HCT116 (cell line): ENCODE data around the gene FKBP5.

Experiments used
- ELF1 ChIP-seq: IDR thresholded peaks from 2 replicates; pipeline ENCODE4 v1.6.1; 2012; ENCODE audit warnings: low read depth, borderline replicate concordance
- TF ChIP-seq, protein P1 (sequence below), 3 experiments: fragments of 200-600 bp in 1 of 3; sonication (generic) in 1 of 3; IDR thresholded peaks in 2 of 3; conservative IDR thresholded peaks in 1 of 3; 2 replicates each; pipeline ENCODE4 v1.5.1; 2012 to 2017; ENCODE audit warnings: low read depth in 2 of 3, low read length in 2 of 3, antibody characterized with exemption in 1 of 3, borderline replicate concordance in 1 of 3, control low read depth in 1 of 3, mild to moderate bottlenecking in 1 of 3, mixed read lengths in 1 of 3, mixed run types in 1 of 3, moderate library complexity in 1 of 3; ENCODE audit not compliant: insufficient read depth in 1 of 3

DNA sequence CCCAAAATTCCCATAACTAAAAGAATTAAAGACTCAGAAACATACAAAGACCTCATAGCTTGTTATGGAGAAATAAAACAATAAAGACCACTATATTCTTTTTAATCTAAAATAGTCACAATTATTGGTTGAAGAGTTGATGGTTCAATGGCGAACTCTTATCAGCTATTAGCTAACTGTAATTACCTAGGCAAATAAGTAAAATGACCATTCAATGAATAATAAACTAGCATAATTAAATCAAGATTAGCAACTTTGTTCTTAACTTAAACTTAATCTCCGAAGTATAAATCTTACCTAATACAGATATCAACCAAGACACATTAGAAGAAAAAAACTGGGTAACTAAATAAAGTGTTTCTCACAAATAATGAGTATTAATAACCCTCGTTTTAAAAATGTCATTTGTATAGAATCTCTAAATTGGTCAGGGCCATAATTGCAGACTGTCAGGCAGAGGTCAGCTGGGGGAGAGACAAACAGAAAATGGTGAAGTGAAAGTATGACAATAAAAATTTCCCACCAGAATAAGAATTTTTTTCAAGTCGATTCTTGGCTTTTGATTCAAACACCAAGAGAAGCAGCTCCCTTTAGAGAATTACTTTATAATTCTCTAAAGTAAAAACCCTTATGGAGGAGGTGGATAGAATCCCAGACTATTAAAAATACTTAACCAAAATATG, 1.7 kb downstream of the FKBP5 start:
- TF ChIP-seq, protein P1, sequence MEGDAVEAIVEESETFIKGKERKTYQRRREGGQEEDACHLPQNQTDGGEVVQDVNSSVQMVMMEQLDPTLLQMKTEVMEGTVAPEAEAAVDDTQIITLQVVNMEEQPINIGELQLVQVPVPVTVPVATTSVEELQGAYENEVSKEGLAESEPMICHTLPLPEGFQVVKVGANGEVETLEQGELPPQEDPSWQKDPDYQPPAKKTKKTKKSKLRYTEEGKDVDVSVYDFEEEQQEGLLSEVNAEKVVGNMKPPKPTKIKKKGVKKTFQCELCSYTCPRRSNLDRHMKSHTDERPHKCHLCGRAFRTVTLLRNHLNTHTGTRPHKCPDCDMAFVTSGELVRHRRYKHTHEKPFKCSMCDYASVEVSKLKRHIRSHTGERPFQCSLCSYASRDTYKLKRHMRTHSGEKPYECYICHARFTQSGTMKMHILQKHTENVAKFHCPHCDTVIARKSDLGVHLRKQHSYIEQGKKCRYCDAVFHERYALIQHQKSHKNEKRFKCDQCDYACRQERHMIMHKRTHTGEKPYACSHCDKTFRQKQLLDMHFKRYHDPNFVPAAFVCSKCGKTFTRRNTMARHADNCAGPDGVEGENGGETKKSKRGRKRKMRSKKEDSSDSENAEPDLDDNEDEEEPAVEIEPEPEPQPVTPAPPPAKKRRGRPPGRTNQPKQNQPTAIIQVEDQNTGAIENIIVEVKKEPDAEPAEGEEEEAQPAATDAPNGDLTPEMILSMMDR (IDR thresholded peaks at IDR 0.05 in 2 of 3, conservative IDR thresholded peaks at IDR 0.05 in 1 of 3; ENCODE audit: borderline replicate concordance in 1 of 3, insufficient read depth in 1 of 3, low read depth in 2 of 3, low read length in 2 of 3) = no peak
- no peak for TF ChIP-seq ELF1
